ENCODE results near the gene SH2D4B.

The SH2D4B gene

DNA sequence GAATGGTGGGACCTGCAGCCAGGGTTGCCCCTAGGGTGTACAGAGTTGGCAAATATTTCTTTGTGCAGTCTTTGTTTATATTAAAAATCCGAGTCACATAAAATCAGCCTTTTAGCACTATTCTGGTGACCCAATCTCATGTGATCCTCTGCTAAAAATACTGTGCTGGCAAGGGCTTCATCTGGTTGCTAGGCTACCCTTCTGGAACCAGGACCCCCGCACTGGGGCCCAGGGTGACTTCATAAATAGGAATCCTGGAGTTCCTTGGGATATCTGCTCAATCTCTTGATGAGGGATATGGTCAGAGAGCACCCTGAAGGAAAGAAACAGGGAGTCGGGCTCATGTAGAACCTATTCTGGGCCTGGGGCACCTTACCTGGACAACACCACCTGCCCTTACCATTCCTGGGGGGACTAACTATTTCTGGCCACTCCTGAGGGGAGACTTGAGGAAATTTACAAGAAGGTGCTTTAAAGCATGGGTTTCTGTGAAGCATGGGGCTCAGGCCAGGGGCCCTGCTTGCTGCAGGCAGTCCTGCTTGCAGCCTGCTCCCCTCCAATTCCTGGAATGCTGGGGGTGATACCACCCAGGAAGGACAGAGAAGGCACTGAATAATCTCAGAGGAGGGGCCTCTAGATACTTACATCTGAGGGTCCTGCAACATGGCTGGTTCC, 44.7 kb downstream of the SH2D4B start:
- Mint-ChIP-seq H3K36me3 (ENCODE audit: low read depth) (no peaks in the 10 kb centered on the region), H3K27me3 (ENCODE audit: low read depth) (no peaks in the 10 kb centered on the region), H3K4me3 (no peak overlapping the region), H3K9me3 (peaks cover 2% of the 10 kb centered on the region), H3K27ac (peak overlapping the region in 1 of 3 experiments; percentile 45), H3K4me1 (peaks cover 36% of the 10 kb centered on the region)
- TF ChIP-seq, protein P1, sequence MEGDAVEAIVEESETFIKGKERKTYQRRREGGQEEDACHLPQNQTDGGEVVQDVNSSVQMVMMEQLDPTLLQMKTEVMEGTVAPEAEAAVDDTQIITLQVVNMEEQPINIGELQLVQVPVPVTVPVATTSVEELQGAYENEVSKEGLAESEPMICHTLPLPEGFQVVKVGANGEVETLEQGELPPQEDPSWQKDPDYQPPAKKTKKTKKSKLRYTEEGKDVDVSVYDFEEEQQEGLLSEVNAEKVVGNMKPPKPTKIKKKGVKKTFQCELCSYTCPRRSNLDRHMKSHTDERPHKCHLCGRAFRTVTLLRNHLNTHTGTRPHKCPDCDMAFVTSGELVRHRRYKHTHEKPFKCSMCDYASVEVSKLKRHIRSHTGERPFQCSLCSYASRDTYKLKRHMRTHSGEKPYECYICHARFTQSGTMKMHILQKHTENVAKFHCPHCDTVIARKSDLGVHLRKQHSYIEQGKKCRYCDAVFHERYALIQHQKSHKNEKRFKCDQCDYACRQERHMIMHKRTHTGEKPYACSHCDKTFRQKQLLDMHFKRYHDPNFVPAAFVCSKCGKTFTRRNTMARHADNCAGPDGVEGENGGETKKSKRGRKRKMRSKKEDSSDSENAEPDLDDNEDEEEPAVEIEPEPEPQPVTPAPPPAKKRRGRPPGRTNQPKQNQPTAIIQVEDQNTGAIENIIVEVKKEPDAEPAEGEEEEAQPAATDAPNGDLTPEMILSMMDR (IDR thresholded peaks at IDR 0.05; ENCODE audit: unreplicated experiment in 3 of 3) = no peak

DNA sequence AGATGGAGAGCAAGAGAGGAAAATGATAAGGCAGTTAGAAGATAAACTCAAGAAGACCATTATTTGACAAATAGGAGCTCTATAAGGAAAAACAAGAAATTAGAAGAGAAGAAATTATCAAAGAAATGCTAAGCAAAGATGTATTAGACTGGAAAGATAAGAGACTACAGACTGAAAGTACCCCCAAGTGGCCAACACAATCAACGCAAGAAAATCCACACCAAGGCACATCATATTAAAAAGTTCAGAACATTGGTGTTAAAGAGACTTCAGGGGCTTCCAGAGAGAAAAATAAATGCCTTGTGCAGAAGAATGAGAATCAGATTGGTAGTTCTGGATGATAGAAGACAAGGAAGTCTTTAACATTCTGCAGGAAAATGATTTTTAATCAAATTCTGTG, 46.0 kb downstream of the SH2D4B start:
- no peaks in the 10 kb centered on the region for H3K27me3 Mint-ChIP-seq (ENCODE audit: low read depth)
- H3K36me3 Mint-ChIP-seq (ENCODE audit: low read depth) = no peaks in the 10 kb centered on the region
- H3K4me1 Mint-ChIP-seq = peaks cover 30% of the 10 kb centered on the region
- TF ChIP-seq, protein P1 (IDR thresholded peaks at IDR 0.05; ENCODE audit: unreplicated experiment in 3 of 3) = peak in 1 of 3 experiments; percentile 14
- H3K9me3 Mint-ChIP-seq = peaks cover 10% of the 10 kb centered on the region
- H3K27ac Mint-ChIP-seq = no peak overlapping the region
- H3K4me3 Mint-ChIP-seq = no peak overlapping the region

DNA sequence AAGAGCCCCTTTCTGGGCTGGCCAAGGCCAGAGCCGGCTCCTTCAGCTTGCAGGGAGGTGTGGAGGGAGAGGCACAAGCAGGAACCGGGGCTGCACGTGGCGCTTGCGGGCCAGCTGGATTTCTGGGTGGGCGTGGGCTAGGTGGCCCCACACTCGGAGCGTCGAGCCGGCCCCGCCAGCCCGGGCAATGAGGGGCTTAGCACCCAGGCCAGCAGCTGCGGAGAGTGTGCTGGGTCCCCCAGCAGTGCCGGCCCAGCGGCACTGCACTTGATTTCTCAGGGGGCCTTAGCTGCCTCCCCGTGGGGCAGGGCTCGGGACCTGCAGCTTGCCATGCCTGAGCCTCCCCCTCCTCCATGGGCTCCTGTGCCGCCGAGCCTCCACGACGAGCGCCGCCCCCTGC, 48.1 kb downstream of the SH2D4B start:
- Mint-ChIP-seq H3K27me3 (ENCODE audit: low read depth) (no peaks in the 10 kb centered on the region), H3K4me1 (peaks cover 10% of the 10 kb centered on the region)

DNA sequence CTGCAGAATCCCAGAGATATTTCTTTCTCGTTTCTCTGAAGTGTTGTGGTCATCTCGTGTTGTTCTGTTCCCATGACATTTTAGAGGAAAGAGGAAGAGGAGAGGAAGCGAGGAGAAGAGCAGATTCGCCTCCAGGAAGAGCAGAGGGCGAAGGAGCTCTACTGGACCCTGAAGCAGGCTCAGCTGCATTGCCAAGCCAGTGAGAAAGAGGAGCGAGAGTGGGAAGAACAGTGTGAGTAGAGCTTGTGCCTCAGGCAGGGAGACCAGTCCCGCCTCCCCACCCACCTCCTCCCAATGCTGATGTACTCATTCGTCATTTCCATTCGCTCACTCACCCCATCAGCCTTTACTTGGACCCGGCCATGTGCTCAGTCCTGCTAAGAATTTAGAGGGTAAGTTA, 50.8 kb downstream of the SH2D4B start:
- TF ChIP-seq, protein P1 (IDR thresholded peaks at IDR 0.05; ENCODE audit: unreplicated experiment in 3 of 3) = no peak
- Mint-ChIP-seq H3K4me1 (no peaks in the 10 kb centered on the region), H3K36me3 (ENCODE audit: low read depth) (no peaks in the 10 kb centered on the region), H3K27ac (no peak overlapping the region), H3K9me3 (peaks cover 17% of the 10 kb centered on the region), H3K4me3 (no peak overlapping the region), H3K27me3 (ENCODE audit: low read depth) (no peaks in the 10 kb centered on the region)

More for the DNA sequence above, 48.1 kb downstream of the SH2D4B start:
- H3K36me3 Mint-ChIP-seq (ENCODE audit: low read depth) = no peaks in the 10 kb centered on the region
- H3K27ac Mint-ChIP-seq = no peak overlapping the region
- no peak overlapping the region for H3K4me3 Mint-ChIP-seq
- peaks cover 10% of the 10 kb centered on the region for H3K9me3 Mint-ChIP-seq
- TF ChIP-seq, protein P1 (IDR thresholded peaks at IDR 0.05; ENCODE audit: unreplicated experiment in 3 of 3) = no peak

DNA sequence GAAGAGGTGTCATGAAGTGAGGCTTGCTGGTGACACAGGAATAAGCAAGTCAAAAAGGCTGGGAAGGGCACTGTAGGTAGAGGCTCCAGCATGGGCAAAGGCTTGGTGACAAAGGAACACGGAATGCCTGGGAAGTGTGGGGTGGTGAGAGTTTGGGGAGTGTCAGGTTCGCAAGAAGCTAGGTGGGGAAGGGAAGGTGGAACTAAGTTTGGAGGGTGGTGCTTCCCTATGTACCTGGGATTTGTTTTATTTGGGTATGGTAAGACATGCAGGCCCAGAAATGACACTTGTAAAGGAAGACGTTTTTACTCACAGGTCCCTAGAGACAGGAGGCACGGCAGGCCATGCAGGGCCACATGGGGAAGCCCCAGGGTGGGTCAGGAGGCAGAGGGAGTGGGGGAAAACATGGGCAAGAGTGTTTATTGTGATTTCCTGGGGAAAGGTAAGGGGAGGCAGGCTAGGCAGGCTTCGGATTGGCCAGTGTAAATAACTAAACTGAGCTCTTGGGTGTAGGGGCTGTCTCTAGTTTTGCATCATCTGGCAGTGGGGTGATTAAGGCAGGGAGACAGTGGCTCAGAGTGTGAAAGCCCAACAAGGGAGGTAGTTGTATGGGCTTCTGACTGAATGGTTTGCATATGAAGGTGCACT, 52.1 kb downstream of the SH2D4B start:
- Mint-ChIP-seq H3K4me3 (no peak overlapping the region), H3K27ac (no peak overlapping the region), H3K27me3 (ENCODE audit: low read depth) (no peaks in the 10 kb centered on the region), H3K9me3 (peaks cover 17% of the 10 kb centered on the region), H3K36me3 (ENCODE audit: low read depth) (no peaks in the 10 kb centered on the region), H3K4me1 (no peaks in the 10 kb centered on the region)
- TF ChIP-seq, protein P1 (IDR thresholded peaks at IDR 0.05; ENCODE audit: unreplicated experiment in 3 of 3) = no peak

All from nephron (organoid).